Ishikawa (cell line): ENCODE results near the gene TPM1.

ENCODE experiments used
- FOXM1 ChIP-seq: IDR thresholded peaks from 2 replicates; pipeline ENCODE4 v1.6.1; 2012; ENCODE audit warnings: low read depth, borderline replicate concordance
- TCF12 ChIP-seq: IDR thresholded peaks from 2 replicates; pipeline ENCODE4 v1.6.1; 2012; ENCODE audit warnings: low read depth
- YY1 ChIP-seq: IDR thresholded peaks from 2 replicates; pipeline ENCODE4 v1.6.1; 2012; ENCODE audit warnings: low read depth
- TF ChIP-seq, protein P1 (sequence below): IDR thresholded peaks from 2 replicates; pipeline ENCODE4 v1.6.1; 2012

DNA sequence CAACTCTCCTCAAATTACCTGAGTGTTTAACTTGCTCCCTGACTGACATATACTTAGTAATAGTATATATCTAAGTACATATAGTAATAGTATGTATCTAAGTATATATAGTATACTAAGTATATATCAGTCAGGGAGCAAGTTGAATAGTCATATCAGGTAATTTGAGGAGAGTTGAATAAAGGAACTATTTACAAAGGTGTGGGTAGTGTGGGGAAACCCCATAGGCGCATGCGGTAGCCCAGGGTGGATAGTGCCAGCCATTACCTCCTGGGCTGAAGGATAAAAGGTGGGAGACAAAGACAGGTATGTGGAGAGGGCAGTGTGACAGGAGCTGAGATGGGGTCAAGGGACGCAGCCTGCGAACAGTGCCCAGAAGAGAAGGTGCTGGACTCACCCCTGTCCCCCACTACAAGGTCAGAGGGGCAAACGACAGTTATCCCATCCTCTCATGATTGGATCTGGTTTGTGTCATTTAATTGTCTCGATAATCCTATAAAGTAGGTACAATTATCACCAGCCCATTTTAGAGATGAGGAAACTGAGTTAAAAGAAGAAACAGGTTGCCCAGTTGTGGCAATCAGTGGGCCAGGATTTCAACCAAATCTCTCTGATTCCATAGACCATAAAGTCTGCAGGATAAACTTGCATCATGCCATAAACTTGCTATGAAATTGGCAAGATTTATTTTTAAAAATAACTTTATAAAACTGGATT, 34.1 kb upstream of the TPM1 start:
- TF ChIP-seq FOXM1 (no peak), YY1 (no peak), TCF12 (no peak)
- TF ChIP-seq, protein P1, sequence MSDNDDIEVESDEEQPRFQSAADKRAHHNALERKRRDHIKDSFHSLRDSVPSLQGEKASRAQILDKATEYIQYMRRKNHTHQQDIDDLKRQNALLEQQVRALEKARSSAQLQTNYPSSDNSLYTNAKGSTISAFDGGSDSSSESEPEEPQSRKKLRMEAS, result no peak
